GM21381 (cell line): ENCODE results near the gene FYTTD1.

Experiments
- ATAC-seq: cut with Tn5 transposase; IDR thresholded peaks from one replicate; pipeline ENCODE4 v1.9.1; 2021; ENCODE audit warnings: mild to moderate bottlenecking, moderate library complexity; ENCODE audit not compliant: unreplicated experiment

FYTTD1 gene

GRCh38 chr3:197737319-197737649 is 12.4 kb upstream of the FYTTD1 start:
- no peak for ATAC-seq

GRCh38 chr3:197737749-197738462 is 11.8 kb upstream of the FYTTD1 start:
- ATAC-seq: no peak

GRCh38 chr3:197742787-197743186 is 6.9 kb upstream of the FYTTD1 start:
- no peak for ATAC-seq

GRCh38 chr3:197746209-197746608 is 3.5 kb upstream of the FYTTD1 start:
- ATAC-seq: no peak

GRCh38 chr3:197746801-197747237 is 2.9 kb upstream of the FYTTD1 start:
- ATAC-seq: no peak

- no peak for ATAC-seq
These were observed 927 bp upstream of the FYTTD1 start for GRCh38 chr3:197748597-197749314.

GRCh38 chr3:197749315-197749600 is 425 bp upstream of the FYTTD1 start:
- peak; percentile 32 for ATAC-seq

- peak; percentile 45 for ATAC-seq
These were observed 731 bp downstream of the FYTTD1 start for GRCh38 chr3:197750396-197750831.

GRCh38 chr3:197750858-197751737 is 1.4 kb downstream of the FYTTD1 start:
- no peak for ATAC-seq

- no peak for ATAC-seq
These were observed 2.4 kb downstream of the FYTTD1 start for GRCh38 chr3:197752107-197752506.

- ATAC-seq: no peak
These were observed 3.6 kb downstream of the FYTTD1 start for GRCh38 chr3:197753263-197753662.

GRCh38 chr3:197756704-197757103 is 7.0 kb downstream of the FYTTD1 start:
- no peak for ATAC-seq

GRCh38 chr3:197758512-197758911 is 8.8 kb downstream of the FYTTD1 start:
- ATAC-seq: no peak

GRCh38 chr3:197761784-197762183 is 12.1 kb downstream of the FYTTD1 start:
- no peak for ATAC-seq

- no peak for ATAC-seq
These were observed 25.6 kb downstream of the FYTTD1 start for GRCh38 chr3:197775317-197775716.

- ATAC-seq: no peak
These were observed 32.5 kb downstream of the FYTTD1 start for GRCh38 chr3:197782230-197782629.

GRCh38 chr3:197784019-197784585 is 34.4 kb downstream of the FYTTD1 start:
- no peak for ATAC-seq

GRCh38 chr3:197787412-197787811 is 37.7 kb downstream of the FYTTD1 start:
- no peak for ATAC-seq

- ATAC-seq: no peak
These were observed 39.6 kb downstream of the FYTTD1 start for GRCh38 chr3:197789309-197789708.

GRCh38 chr3:197790033-197790432 is 40.4 kb downstream of the FYTTD1 start:
- ATAC-seq: no peak

GRCh38 chr3:197791113-197791891 is 41.6 kb downstream of the FYTTD1 start, which contains the start of gene LRCH3:
Gene LRCH3, plus strand, starts transcription at chr3:197791254. Its CDS starts 25 bp downstream, at chr3:197791279.
- ATAC-seq: peak; percentile 75
